H1 (cell line): ENCODE measurements around the gene UTRN.

ENCODE experiments used
- GTF2F1 ChIP-seq: IDR thresholded peaks from 2 replicates; pipeline ENCODE4 v1.6.1; 2012; ENCODE audit warnings: low read depth, low read length, improper control_type of control experiment, borderline replicate concordance
- JUN ChIP-seq: IDR thresholded peaks from 2 replicates; pipeline ENCODE4 v1.6.1; 2011; ENCODE audit warnings: low read depth, mild to moderate bottlenecking, improper control_type of control experiment, low read length
- MAFK ChIP-seq: IDR thresholded peaks from 2 replicates; pipeline ENCODE4 v1.6.1; 2012; ENCODE audit warnings: low read depth, mild to moderate bottlenecking, improper control_type of control experiment, low read length
- POLR2AphosphoS5 ChIP-seq: IDR thresholded peaks from 2 replicates; pipeline ENCODE4 v1.6.1; 2011; ENCODE audit warnings: low read depth, low read length
- SP2 ChIP-seq: IDR thresholded peaks from 2 replicates; pipeline ENCODE4 v1.6.1; 2012; ENCODE audit warnings: mild to moderate bottlenecking, low read length, inconsistent platforms
- TAF1 ChIP-seq: IDR thresholded peaks from 2 replicates; pipeline ENCODE4 v1.6.1; 2011; ENCODE audit warnings: mild to moderate bottlenecking, low read depth, low read length
- TF ChIP-seq, protein P1 (sequence below), 3 experiments: IDR thresholded peaks; 1 replicate in 2 of 3; 2 replicates in 1 of 3; pipeline versions ENCODE4 v1.5.1 to v1.6.1; 2011; ENCODE audit warnings: low read length in 3 of 3, mild to moderate bottlenecking in 3 of 3, inconsistent platforms in 2 of 3, low read depth in 1 of 3, moderate library complexity in 1 of 3; ENCODE audit not compliant: insufficient read depth in 1 of 3; ENCODE audit errors: control extremely low read depth in 1 of 3

DNA sequence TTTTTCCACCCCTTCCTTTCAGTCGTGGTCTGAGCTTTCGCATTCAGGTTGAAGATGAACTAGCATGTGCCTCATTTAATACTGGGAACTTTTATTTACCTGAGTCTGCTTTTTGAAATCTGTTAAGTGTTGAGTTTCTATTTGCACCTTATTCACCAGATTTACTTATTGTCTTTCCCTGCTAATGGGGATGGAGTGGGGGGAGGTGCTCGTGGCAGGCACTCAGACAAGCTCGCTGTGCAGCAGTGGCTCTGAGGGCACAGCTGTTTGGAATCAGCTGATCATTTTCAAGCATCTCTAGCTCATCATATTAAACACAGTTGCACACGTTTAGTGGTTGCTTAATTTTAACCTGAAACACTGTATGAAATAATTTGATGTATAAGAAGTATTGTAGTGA lies 35.6 kb downstream of the UTRN start:
- TF ChIP-seq, protein P1, sequence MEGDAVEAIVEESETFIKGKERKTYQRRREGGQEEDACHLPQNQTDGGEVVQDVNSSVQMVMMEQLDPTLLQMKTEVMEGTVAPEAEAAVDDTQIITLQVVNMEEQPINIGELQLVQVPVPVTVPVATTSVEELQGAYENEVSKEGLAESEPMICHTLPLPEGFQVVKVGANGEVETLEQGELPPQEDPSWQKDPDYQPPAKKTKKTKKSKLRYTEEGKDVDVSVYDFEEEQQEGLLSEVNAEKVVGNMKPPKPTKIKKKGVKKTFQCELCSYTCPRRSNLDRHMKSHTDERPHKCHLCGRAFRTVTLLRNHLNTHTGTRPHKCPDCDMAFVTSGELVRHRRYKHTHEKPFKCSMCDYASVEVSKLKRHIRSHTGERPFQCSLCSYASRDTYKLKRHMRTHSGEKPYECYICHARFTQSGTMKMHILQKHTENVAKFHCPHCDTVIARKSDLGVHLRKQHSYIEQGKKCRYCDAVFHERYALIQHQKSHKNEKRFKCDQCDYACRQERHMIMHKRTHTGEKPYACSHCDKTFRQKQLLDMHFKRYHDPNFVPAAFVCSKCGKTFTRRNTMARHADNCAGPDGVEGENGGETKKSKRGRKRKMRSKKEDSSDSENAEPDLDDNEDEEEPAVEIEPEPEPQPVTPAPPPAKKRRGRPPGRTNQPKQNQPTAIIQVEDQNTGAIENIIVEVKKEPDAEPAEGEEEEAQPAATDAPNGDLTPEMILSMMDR (IDR thresholded peaks at IDR 0.05; ENCODE audit: control extremely low read depth in 1 of 3, insufficient read depth in 1 of 3, low read depth in 1 of 3, low read length in 3 of 3): no peak
- no peak for TF ChIP-seq SP2
- no peak for TF ChIP-seq JUN
- TF ChIP-seq TAF1: no peak
- TF ChIP-seq POLR2AphosphoS5: no peak
- TF ChIP-seq GTF2F1: no peak
- TF ChIP-seq MAFK: no peak
